T-helper 1 cell treated with Interleukin-12 subunit alpha and Interleukin-12 subunit beta and Interleukin-4 antibody, amounts not matched to agents 30 μg/mL and 1 μg/mL, for 36 hours (primary cell): ENCODE measurements around the gene FBXO15.

ENCODE experiments used
- H3K27ac Mint-ChIP-seq: one replicate; pipeline ENCODE4 v1.8.0; 2021; ENCODE audit warnings: mild to moderate bottlenecking, mixed read lengths
- H3K27me3 Mint-ChIP-seq: one replicate; pipeline ENCODE4 v1.8.0; 2021; ENCODE audit warnings: low read depth, mixed read lengths
- H3K36me3 Mint-ChIP-seq: one replicate; pipeline ENCODE4 v1.8.0; 2021; ENCODE audit warnings: low read depth, mixed read lengths
- H3K4me1 Mint-ChIP-seq: one replicate; pipeline ENCODE4 v1.8.0; 2021; ENCODE audit warnings: low read depth, mixed read lengths
- H3K4me3 Mint-ChIP-seq: one replicate; pipeline ENCODE4 v1.8.0; 2021; ENCODE audit warnings: mild to moderate bottlenecking, moderate library complexity, mixed read lengths
- H3K9me3 Mint-ChIP-seq: one replicate; pipeline ENCODE4 v1.8.0; 2021; ENCODE audit warnings: mixed read lengths

The FBXO15 gene

GRCh38 chr18:74069178-74070050, 78.2 kb downstream of the FBXO15 start:
- H3K27ac Mint-ChIP-seq, result no peak overlapping the region
- peaks cover 4% of the 10 kb centered on the region for H3K27me3 Mint-ChIP-seq
- H3K4me1 Mint-ChIP-seq, result peaks cover 16% of the 10 kb centered on the region
- no peaks in the 10 kb centered on the region for H3K9me3 Mint-ChIP-seq
- no peaks in the 10 kb centered on the region for H3K36me3 Mint-ChIP-seq
- H3K4me3 Mint-ChIP-seq, result no peak overlapping the region

- Mint-ChIP-seq H3K4me1 (peaks cover 27% of the 10 kb centered on the region), H3K4me3 (no peak overlapping the region), H3K9me3 (no peaks in the 10 kb centered on the region), H3K27ac (no peak overlapping the region), H3K36me3 (no peaks in the 10 kb centered on the region), H3K27me3 (peaks cover 4% of the 10 kb centered on the region)
Observed at GRCh38 chr18:74068296-74068695, 79.3 kb downstream of the FBXO15 start.

- Mint-ChIP-seq H3K4me1 (peaks cover 40% of the 10 kb centered on the region), H3K27me3 (peaks cover 4% of the 10 kb centered on the region), H3K36me3 (no peaks in the 10 kb centered on the region), H3K9me3 (no peaks in the 10 kb centered on the region), H3K4me3 (peak overlapping the region; percentile 83), H3K27ac (peak overlapping the region; percentile 81)
Observed at GRCh38 chr18:74066018-74066417, 81.6 kb downstream of the FBXO15 start.

- peaks cover 40% of the 10 kb centered on the region for H3K4me1 Mint-ChIP-seq
Observed at GRCh38 chr18:74065366-74065765, 82.3 kb downstream of the FBXO15 start.

GRCh38 chr18:74064510-74064909, 83.1 kb downstream of the FBXO15 start:
- Mint-ChIP-seq H3K9me3 (no peaks in the 10 kb centered on the region), H3K27ac (peak overlapping the region; percentile 81), H3K4me1 (peaks cover 40% of the 10 kb centered on the region), H3K4me3 (peak overlapping the region; percentile 83), H3K36me3 (peaks cover 2% of the 10 kb centered on the region), H3K27me3 (no peaks in the 10 kb centered on the region)

More at GRCh38 chr18:74065366-74065765, 82.3 kb downstream of the FBXO15 start:
- Mint-ChIP-seq H3K9me3 (no peaks in the 10 kb centered on the region), H3K4me3 (peak overlapping the region; percentile 83), H3K27me3 (no peaks in the 10 kb centered on the region), H3K36me3 (no peaks in the 10 kb centered on the region), H3K27ac (peak overlapping the region; percentile 81)

GRCh38 chr18:74063557-74063956, 84.1 kb downstream of the FBXO15 start:
- Mint-ChIP-seq H3K9me3 (no peaks in the 10 kb centered on the region), H3K36me3 (peaks cover 4% of the 10 kb centered on the region), H3K4me1 (peaks cover 40% of the 10 kb centered on the region), H3K27ac (peak overlapping the region; percentile 81), H3K4me3 (peak overlapping the region; percentile 83), H3K27me3 (no peaks in the 10 kb centered on the region)

- H3K9me3 Mint-ChIP-seq, result peaks cover 2% of the 10 kb centered on the region
- H3K36me3 Mint-ChIP-seq, result peaks cover 4% of the 10 kb centered on the region
- H3K27me3 Mint-ChIP-seq, result no peaks in the 10 kb centered on the region
- peak overlapping the region; percentile 69 for H3K27ac Mint-ChIP-seq
- peaks cover 40% of the 10 kb centered on the region for H3K4me1 Mint-ChIP-seq
- peak overlapping the region; percentile 25 for H3K4me3 Mint-ChIP-seq
Observed at GRCh38 chr18:74063023-74063422, 84.6 kb downstream of the FBXO15 start.

GRCh38 chr18:74062037-74062436, 85.6 kb downstream of the FBXO15 start:
- H3K27me3 Mint-ChIP-seq, result no peaks in the 10 kb centered on the region
- H3K36me3 Mint-ChIP-seq, result peaks cover 4% of the 10 kb centered on the region
- H3K9me3 Mint-ChIP-seq, result peaks cover 12% of the 10 kb centered on the region
- peaks cover 40% of the 10 kb centered on the region for H3K4me1 Mint-ChIP-seq
- H3K27ac Mint-ChIP-seq, result no peak overlapping the region
- H3K4me3 Mint-ChIP-seq, result no peak overlapping the region

GRCh38 chr18:74060579-74060978, 87.1 kb downstream of the FBXO15 start:
- Mint-ChIP-seq H3K36me3 (peaks cover 11% of the 10 kb centered on the region), H3K27ac (peak overlapping the region; percentile 8), H3K27me3 (no peaks in the 10 kb centered on the region), H3K9me3 (peaks cover 24% of the 10 kb centered on the region), H3K4me3 (no peak overlapping the region), H3K4me1 (peaks cover 39% of the 10 kb centered on the region)

GRCh38 chr18:74050807-74051206, 96.8 kb downstream of the FBXO15 start:
- no peak overlapping the region for H3K4me3 Mint-ChIP-seq
- H3K9me3 Mint-ChIP-seq, result peaks cover 19% of the 10 kb centered on the region
- no peak overlapping the region for H3K27ac Mint-ChIP-seq
- peaks cover 18% of the 10 kb centered on the region for H3K36me3 Mint-ChIP-seq
- peaks cover 2% of the 10 kb centered on the region for H3K4me1 Mint-ChIP-seq
- no peaks in the 10 kb centered on the region for H3K27me3 Mint-ChIP-seq

GRCh38 chr18:74040459-74041332, 106.9 kb downstream of the FBXO15 start:
- Mint-ChIP-seq H3K4me3 (no peak overlapping the region), H3K36me3 (peaks cover 3% of the 10 kb centered on the region), H3K9me3 (no peaks in the 10 kb centered on the region), H3K27me3 (no peaks in the 10 kb centered on the region), H3K27ac (no peak overlapping the region), H3K4me1 (peaks cover 3% of the 10 kb centered on the region)

GRCh38 chr18:74040008-74040407, 107.6 kb downstream of the FBXO15 start:
- H3K9me3 Mint-ChIP-seq, result no peaks in the 10 kb centered on the region
- no peaks in the 10 kb centered on the region for H3K27me3 Mint-ChIP-seq
- no peak overlapping the region for H3K27ac Mint-ChIP-seq
- H3K36me3 Mint-ChIP-seq, result peaks cover 3% of the 10 kb centered on the region
- no peak overlapping the region for H3K4me3 Mint-ChIP-seq
- H3K4me1 Mint-ChIP-seq, result peaks cover 3% of the 10 kb centered on the region

- no peaks in the 10 kb centered on the region for H3K9me3 Mint-ChIP-seq
- H3K4me1 Mint-ChIP-seq, result no peaks in the 10 kb centered on the region
- peaks cover 4% of the 10 kb centered on the region for H3K27me3 Mint-ChIP-seq
- H3K27ac Mint-ChIP-seq, result no peak overlapping the region
- no peak overlapping the region for H3K4me3 Mint-ChIP-seq
- peaks cover under 1% of the 10 kb centered on the region for H3K36me3 Mint-ChIP-seq
Observed at GRCh38 chr18:74029161-74029560, 118.5 kb downstream of the FBXO15 start.
